A673 (cell line): ENCODE results near the gene THRB.

Experiments used
- EZH2 ChIP-seq: fragments of 200-600 bp; sonication (generic); IDR thresholded peaks from 2 replicates; pipeline ENCODE4 v1.6.1; 2017; ENCODE audit warnings: borderline replicate concordance, low read depth, mild to moderate bottlenecking, mixed read lengths, antibody characterized with exemption, low read length; ENCODE audit not compliant: poor library complexity, severe bottlenecking
- TF ChIP-seq, protein P1 (sequence below): fragments of 300-800, 200-600 bp; sonication (generic); conservative IDR thresholded peaks from 2 replicates; pipeline ENCODE4 v1.5.1; 2017; ENCODE audit warnings: low read depth, mild to moderate bottlenecking, antibody characterized with exemption, low read length, moderate library complexity, mixed read lengths

DNA sequence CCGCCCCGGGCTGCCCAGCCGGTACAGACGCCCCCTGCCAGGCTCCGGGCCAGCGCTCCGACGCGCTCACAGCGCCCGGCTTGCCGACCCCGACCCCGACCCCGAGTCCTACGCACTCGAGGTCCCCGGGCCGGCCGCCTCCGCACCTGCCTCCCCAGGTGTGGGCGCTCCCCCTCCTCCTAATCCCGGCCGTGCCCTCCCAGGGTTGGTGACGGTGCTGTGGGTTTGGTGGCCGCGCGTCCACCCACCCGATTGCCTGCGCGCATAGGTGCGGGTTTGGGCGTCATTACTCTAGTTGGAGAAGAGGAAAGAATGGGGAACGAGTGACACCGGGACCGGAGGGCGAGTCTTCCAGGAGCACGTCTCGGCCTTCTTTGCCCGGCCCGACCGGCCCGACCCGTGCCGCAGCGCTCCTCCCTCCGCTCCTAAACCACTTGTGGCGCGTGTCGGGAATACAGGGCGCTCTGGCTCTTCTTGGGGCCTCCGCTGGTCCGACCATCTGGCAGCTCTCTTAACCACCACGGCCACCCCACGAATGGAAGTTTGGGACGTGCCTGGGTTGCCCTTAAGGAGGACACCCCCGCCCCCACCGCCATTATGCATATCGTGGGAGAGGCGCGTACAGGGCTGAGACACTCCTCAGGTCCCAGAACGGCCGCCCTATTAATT lies 810 bp upstream of the THRB start:
- TF ChIP-seq, protein P1, sequence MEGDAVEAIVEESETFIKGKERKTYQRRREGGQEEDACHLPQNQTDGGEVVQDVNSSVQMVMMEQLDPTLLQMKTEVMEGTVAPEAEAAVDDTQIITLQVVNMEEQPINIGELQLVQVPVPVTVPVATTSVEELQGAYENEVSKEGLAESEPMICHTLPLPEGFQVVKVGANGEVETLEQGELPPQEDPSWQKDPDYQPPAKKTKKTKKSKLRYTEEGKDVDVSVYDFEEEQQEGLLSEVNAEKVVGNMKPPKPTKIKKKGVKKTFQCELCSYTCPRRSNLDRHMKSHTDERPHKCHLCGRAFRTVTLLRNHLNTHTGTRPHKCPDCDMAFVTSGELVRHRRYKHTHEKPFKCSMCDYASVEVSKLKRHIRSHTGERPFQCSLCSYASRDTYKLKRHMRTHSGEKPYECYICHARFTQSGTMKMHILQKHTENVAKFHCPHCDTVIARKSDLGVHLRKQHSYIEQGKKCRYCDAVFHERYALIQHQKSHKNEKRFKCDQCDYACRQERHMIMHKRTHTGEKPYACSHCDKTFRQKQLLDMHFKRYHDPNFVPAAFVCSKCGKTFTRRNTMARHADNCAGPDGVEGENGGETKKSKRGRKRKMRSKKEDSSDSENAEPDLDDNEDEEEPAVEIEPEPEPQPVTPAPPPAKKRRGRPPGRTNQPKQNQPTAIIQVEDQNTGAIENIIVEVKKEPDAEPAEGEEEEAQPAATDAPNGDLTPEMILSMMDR: 0 out of 2 replicates have a peak, but pooled peaks have one; percentile 4
- TF ChIP-seq EZH2: no peak
